MM.1S (cell line): ENCODE data around the gene NIPAL4.

Experiments
- CTCF ChIP-seq: fragments of 300-600 bp; sonication (generic); IDR thresholded peaks from 2 replicates; pipeline ENCODE4 v1.5.1; 2016; ENCODE audit warnings: antibody characterized with exemption, low read length, mixed read lengths
- EZH2 ChIP-seq: fragments of 300-600 bp; sonication (generic); optimal IDR thresholded peaks from 2 replicates; pipeline ENCODE3; 2017; ENCODE audit warnings: low read depth, mild to moderate bottlenecking, antibody characterized with exemption, low read length, mixed read lengths
- EZH2phosphoT487 ChIP-seq: fragments of 300-600 bp; sonication (generic); IDR thresholded peaks from 2 replicates; pipeline ENCODE4 v1.6.1; 2018; ENCODE audit warnings: antibody characterized with exemption, low read length

DNA sequence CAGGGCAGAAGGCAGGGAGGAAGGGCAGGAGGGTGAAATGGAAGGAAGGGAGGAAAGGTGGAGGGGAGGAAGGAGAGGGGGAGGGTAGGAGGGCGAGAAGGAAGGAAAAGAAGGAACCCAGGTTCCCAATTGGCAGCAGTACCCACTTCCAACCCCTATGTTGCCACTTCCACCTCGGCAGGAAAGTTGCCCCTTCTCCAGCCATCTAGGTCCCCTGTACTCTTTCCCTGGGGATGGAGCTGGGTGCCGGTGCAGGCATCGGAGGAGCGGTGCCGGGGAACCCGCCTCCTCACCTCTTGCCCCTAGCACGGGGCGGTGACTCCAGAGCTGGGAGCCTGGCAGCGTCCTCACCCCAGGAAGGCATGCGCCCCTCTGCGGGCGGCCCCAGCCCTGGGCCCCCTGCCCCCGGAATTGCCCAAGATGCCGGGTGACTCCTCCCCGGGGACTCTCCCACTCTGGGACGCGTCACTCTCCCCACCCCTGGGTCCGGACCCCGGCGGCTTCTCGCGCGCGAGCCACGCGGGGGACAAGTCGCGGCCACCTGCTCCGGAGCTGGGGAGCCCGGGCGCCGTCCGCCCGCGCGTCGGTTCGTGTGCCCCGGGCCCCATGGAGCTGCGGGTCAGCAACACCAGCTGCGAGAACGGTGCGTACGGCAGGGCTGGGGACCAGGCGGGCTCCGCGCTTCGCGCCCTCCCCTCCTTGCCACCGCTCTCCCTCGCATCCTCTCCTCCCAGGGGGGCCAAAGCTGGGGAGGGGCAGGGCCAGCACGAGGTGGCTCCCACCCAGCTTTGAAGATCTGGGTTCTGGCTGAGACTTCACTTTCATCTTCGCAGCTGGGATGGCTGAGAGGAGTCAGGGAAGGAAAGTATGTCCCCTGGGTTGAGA is at the start of gene NIPAL4:
- TF ChIP-seq CTCF (no peak), EZH2 (no peak), EZH2phosphoT487 (no peak)
